ENCODE results near the gene KRT1. TPM values are rescaled to one million over a fixed set of nuclear protein-coding genes. Genes with fewer than 3 reads are reported as not detected.

Gene KRT1
- total and polyA plus RNA-seq, 2 donors (not counting 1 experiment from before 2014, with no cell fraction given), result not detected

DNA sequence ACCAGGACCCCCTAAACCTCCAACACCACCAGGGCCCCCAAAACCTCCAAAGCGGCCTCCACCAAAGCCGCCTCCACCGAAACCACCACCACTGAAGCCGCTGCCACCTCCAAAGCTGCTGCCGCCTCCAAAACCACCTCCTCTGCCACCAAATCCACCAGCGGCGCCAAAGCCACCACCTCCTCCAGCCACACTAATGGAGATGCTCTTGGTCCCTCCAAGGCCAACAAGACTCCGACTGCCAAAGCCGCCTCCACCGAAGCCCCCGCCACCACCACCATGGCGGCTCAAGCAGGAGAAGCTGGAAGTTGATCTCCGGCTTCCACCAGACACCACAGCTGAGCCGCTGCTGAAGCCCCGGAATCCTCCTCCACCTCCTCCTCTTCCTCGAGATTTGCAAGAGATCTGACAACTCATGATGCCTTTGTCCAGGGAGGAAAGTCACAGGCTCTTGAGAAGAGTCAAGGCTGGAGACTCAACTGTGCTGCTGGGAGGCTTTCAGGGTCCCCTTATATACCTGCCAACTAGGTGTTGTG, 28.4 kb downstream of the KRT1 start, which contains the start of gene KRT2:
KRT2 (minus strand) TSS at position 486 of the 536 bp plus-strand sequence; CDS start at position 417, 69 bp downstream.
- Histone ChIP-seq H3K36me3 (replicated peaks in 1 of 2; ENCODE audit: control extremely low read depth in 1 of 2, control insufficient read depth in 1 of 2, extremely low read depth in 1 of 2, insufficient read depth in 2 of 2, low read length in 1 of 2) (no peaks in the 10 kb centered on the region), H2AFZ (ENCODE audit: insufficient read depth, low read depth, low read length, poor library complexity, severe bottlenecking) (no peak within 1 kb of the TSS), H3K9me3 (ENCODE audit: control extremely low read depth in 1 of 3, control insufficient read depth in 2 of 3, insufficient read depth in 1 of 3, low read length in 2 of 3) (peaks cover 0 to 6% (median 3%) of the 10 kb centered on the region in 3 donors), H4K20me1 (ENCODE audit: control insufficient read depth, insufficient read depth, low read length, poor library complexity, severe bottlenecking) (no peaks in the 10 kb centered on the region), H3K4me2 (replicated peaks; ENCODE audit: low read depth, low read length, poor library complexity, severe bottlenecking) (no peak within 1 kb of the TSS), H3K27me3 (replicated peaks in 1 of 4; ENCODE audit: control extremely low read depth in 1 of 4, control insufficient read depth in 3 of 4, insufficient read depth in 4 of 4, low read length in 3 of 4) (peaks cover 0 to 3% (median 0%) of the 10 kb centered on the region in 4 experiments), H3K4me1 (ENCODE audit: control insufficient read depth in 2 of 2, insufficient read depth in 2 of 2, low read length in 2 of 2) (no peaks in the 10 kb centered on the region), H3K27ac (ENCODE audit: low read length in 2 of 2) (no peak within 1 kb of the TSS), H3K4me3 (ENCODE audit: control extremely low read depth in 1 of 5, extremely low read depth in 1 of 5, insufficient read depth in 1 of 5, low read depth in 2 of 5, low read length in 4 of 5) (no peak within 1 kb of the TSS), H3K9ac (ENCODE audit: low read length) (no peak within 1 kb of the TSS), H3K79me2 (ENCODE audit: control insufficient read depth, insufficient read depth, low read length) (no peaks in the 10 kb centered on the region)
- intact Hi-C loops (cut with micrococcal nuclease), result no loop called here
- no peaks in the 10 kb centered on the region for H3K9me3 Mint-ChIP-seq (ENCODE audit: insufficient read depth)
- no peak for ATAC-seq (ENCODE audit: low read depth)
- ChIA-PET POLR2A (no interaction called here), CTCF (no interaction called here)
- H3K4me3 Mint-ChIP-seq, result no peak within 1 kb of the TSS
- no peak for DNase-seq
- TF ChIP-seq, protein P1, sequence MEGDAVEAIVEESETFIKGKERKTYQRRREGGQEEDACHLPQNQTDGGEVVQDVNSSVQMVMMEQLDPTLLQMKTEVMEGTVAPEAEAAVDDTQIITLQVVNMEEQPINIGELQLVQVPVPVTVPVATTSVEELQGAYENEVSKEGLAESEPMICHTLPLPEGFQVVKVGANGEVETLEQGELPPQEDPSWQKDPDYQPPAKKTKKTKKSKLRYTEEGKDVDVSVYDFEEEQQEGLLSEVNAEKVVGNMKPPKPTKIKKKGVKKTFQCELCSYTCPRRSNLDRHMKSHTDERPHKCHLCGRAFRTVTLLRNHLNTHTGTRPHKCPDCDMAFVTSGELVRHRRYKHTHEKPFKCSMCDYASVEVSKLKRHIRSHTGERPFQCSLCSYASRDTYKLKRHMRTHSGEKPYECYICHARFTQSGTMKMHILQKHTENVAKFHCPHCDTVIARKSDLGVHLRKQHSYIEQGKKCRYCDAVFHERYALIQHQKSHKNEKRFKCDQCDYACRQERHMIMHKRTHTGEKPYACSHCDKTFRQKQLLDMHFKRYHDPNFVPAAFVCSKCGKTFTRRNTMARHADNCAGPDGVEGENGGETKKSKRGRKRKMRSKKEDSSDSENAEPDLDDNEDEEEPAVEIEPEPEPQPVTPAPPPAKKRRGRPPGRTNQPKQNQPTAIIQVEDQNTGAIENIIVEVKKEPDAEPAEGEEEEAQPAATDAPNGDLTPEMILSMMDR (IDR thresholded peaks at IDR 0.05), result no peak
- TF ChIP-seq EZH2 (IDR thresholded peaks at IDR 0.05; ENCODE audit: borderline replicate concordance, insufficient read depth, low read depth, low read length, poor library complexity, severe bottlenecking), result no peak
- H3K27me3 Mint-ChIP-seq, result peaks cover 6% of the 10 kb centered on the region
- no peaks in the 10 kb centered on the region for H3K4me1 Mint-ChIP-seq
- no peak within 1 kb of the TSS for H3K27ac Mint-ChIP-seq
- 92% methylated on average over 16 of the region's 16 CpGs for WGBS (ENCODE audit: insufficient coverage)

GRCh38 chr12:52650520-52651081, 29.6 kb downstream of the KRT1 start:
- Histone ChIP-seq H3K4me3 (ENCODE audit: control extremely low read depth in 1 of 5, extremely low read depth in 1 of 5, insufficient read depth in 1 of 5, low read depth in 2 of 5, low read length in 4 of 5) (no peak overlapping the region), H3K79me2 (ENCODE audit: control insufficient read depth, insufficient read depth, low read length) (no peaks in the 10 kb centered on the region), H3K4me1 (ENCODE audit: control insufficient read depth in 2 of 2, insufficient read depth in 2 of 2, low read length in 2 of 2) (no peaks in the 10 kb centered on the region), H3K9ac (ENCODE audit: low read length) (no peak overlapping the region), H3K4me2 (replicated peaks; ENCODE audit: low read depth, low read length, poor library complexity, severe bottlenecking) (no peak overlapping the region), H4K20me1 (ENCODE audit: control insufficient read depth, insufficient read depth, low read length, poor library complexity, severe bottlenecking) (no peaks in the 10 kb centered on the region), H3K36me3 (replicated peaks in 1 of 2; ENCODE audit: control extremely low read depth in 1 of 2, control insufficient read depth in 1 of 2, extremely low read depth in 1 of 2, insufficient read depth in 2 of 2, low read length in 1 of 2) (no peaks in the 10 kb centered on the region), H3K27me3 (replicated peaks in 1 of 4; ENCODE audit: control extremely low read depth in 1 of 4, control insufficient read depth in 3 of 4, insufficient read depth in 4 of 4, low read length in 3 of 4) (peaks cover 0 to 3% (median 0%) of the 10 kb centered on the region in 4 experiments), H3K9me3 (ENCODE audit: control extremely low read depth in 1 of 3, control insufficient read depth in 2 of 3, insufficient read depth in 1 of 3, low read length in 2 of 3) (peaks cover 0 to 9% (median 3%) of the 10 kb centered on the region in 3 donors), H3K27ac (ENCODE audit: low read length in 2 of 2) (no peak overlapping the region), H2AFZ (ENCODE audit: insufficient read depth, low read depth, low read length, poor library complexity, severe bottlenecking) (no peak overlapping the region)
- Mint-ChIP-seq H3K9me3 (ENCODE audit: insufficient read depth) (no peaks in the 10 kb centered on the region), H3K27me3 (peaks cover 3% of the 10 kb centered on the region), H3K27ac (no peak overlapping the region), H3K4me1 (no peaks in the 10 kb centered on the region), H3K4me3 (no peak overlapping the region)
- TF ChIP-seq, protein P1 (IDR thresholded peaks at IDR 0.05), result no peak
- no peak for TF ChIP-seq EZH2 (IDR thresholded peaks at IDR 0.05; ENCODE audit: borderline replicate concordance, insufficient read depth, low read depth, low read length, poor library complexity, severe bottlenecking)
- 86% methylated on average over 9 of the region's 12 CpGs for WGBS (ENCODE audit: insufficient coverage)
- POLR2A ChIA-PET, result no interaction called here
- DNase-seq (no peak), ATAC-seq (ENCODE audit: low read depth) (no peak)
- intact Hi-C loops (cut with micrococcal nuclease), result no loop called here
- CTCF ChIA-PET, result no interaction called here
